Liver (tissue), 9 donors: ENCODE results near the gene TCF12. TPM values are rescaled to one million over a fixed set of nuclear protein-coding genes. Genes with fewer than 3 reads are reported as not detected.

Experiments
- DNase-seq: peaks from one replicate; pipeline ENCODE4 v3.0.0-alpha.2; 2017; ENCODE audit warnings: low spot score
- H3K27ac ChIP-seq, 2 donors: one replicate each; pipeline ENCODE4 v1.7.0; 2013; ENCODE audit warnings: inconsistent platforms in 2 of 2, low read length in 2 of 2, control low read depth in 1 of 2, low read depth in 1 of 2, mild to moderate bottlenecking in 1 of 2
- H3K27me3 ChIP-seq, 4 donors: one replicate each; pipeline versions ENCODE4 v1.6.1 to v1.7.0; 2013; ENCODE audit warnings: low read length in 3 of 4, inconsistent platforms in 1 of 4, mild to moderate bottlenecking in 1 of 4, moderate library complexity in 1 of 4; ENCODE audit not compliant: control insufficient read depth in 4 of 4, insufficient read depth in 4 of 4
- H3K36me3 ChIP-seq, 4 donors: one replicate each; pipeline versions ENCODE4 v1.6.1 to v1.7.0; 2013; ENCODE audit warnings: low read length in 3 of 4, mild to moderate bottlenecking in 3 of 4, low read depth in 1 of 4, moderate library complexity in 1 of 4; ENCODE audit not compliant: control insufficient read depth in 4 of 4, insufficient read depth in 3 of 4
- H3K4me1 ChIP-seq, 4 donors: one replicate each; pipeline versions ENCODE4 v1.6.1 to v1.7.0; 2013; ENCODE audit warnings: low read length in 3 of 4, mild to moderate bottlenecking in 3 of 4, moderate library complexity in 1 of 4; ENCODE audit not compliant: control insufficient read depth in 4 of 4, insufficient read depth in 4 of 4
- H3K4me3 ChIP-seq, 3 donors: one replicate each; pipeline versions ENCODE4 v1.6.1 to v1.7.0; 2013; ENCODE audit warnings: low read length in 3 of 3, control low read depth in 1 of 3, low read depth in 1 of 3, mild to moderate bottlenecking in 1 of 3
- H3K9ac ChIP-seq, 2 donors: one replicate each; pipeline ENCODE4 v1.7.0; 2013; ENCODE audit warnings: low read length in 2 of 2, mild to moderate bottlenecking in 2 of 2, moderate library complexity in 2 of 2, control low read depth in 1 of 2, low read depth in 1 of 2
- H3K9me3 ChIP-seq, 4 donors: one replicate each; pipeline versions ENCODE4 v1.6.1 to v1.7.0; 2013; ENCODE audit warnings: low read length in 3 of 4; ENCODE audit not compliant: control insufficient read depth in 4 of 4
- ATF3 ChIP-seq: IDR thresholded peaks from 2 replicates; pipeline ENCODE4 v1.6.1; 2016; ENCODE audit warnings: antibody characterized with exemption
- CTCF ChIP-seq: fragments of 150-350 bp; IDR thresholded peaks from 2 replicates; pipeline ENCODE4 v1.5.1; 2017; ENCODE audit warnings: improper control_type of control experiment, low read depth, low read length; ENCODE audit not compliant: missing input control
- EGR1 ChIP-seq, 2 donors: IDR thresholded peaks; 2 replicates each; pipeline ENCODE4 v1.6.1; 2016 to 2018; ENCODE audit warnings: antibody characterized with exemption in 2 of 2, low read depth in 2 of 2
- FOXA1 ChIP-seq: IDR thresholded peaks from 2 replicates; pipeline ENCODE4 v1.6.1; 2016; ENCODE audit warnings: antibody characterized with exemption
- FOXA2 ChIP-seq: IDR thresholded peaks from 2 replicates; pipeline ENCODE4 v1.6.1; 2016; ENCODE audit warnings: antibody characterized with exemption
- GABPA ChIP-seq, 2 donors: IDR thresholded peaks in 1 of 2; conservative IDR thresholded peaks in 1 of 2; 2 replicates each; pipeline ENCODE4 v1.6.1; 2016; ENCODE audit warnings: antibody characterized with exemption in 2 of 2, mild to moderate bottlenecking in 1 of 2, moderate library complexity in 1 of 2
- HNF4A ChIP-seq, 2 donors: conservative IDR thresholded peaks; 2 replicates each; pipeline ENCODE4 v1.6.1; 2016; ENCODE audit warnings: antibody characterized with exemption in 2 of 2, mild to moderate bottlenecking in 2 of 2
- HNF4G ChIP-seq: IDR thresholded peaks from 2 replicates; pipeline ENCODE4 v1.6.1; 2016; ENCODE audit warnings: antibody characterized with exemption
- JUND ChIP-seq, 2 donors: IDR thresholded peaks; 2 replicates each; pipeline ENCODE4 v1.6.1; 2016; ENCODE audit warnings: antibody characterized with exemption in 2 of 2
- MAX ChIP-seq: IDR thresholded peaks from 2 replicates; pipeline ENCODE4 v1.6.1; 2016; ENCODE audit warnings: antibody characterized with exemption
- NR2F2 ChIP-seq: IDR thresholded peaks from 2 replicates; pipeline ENCODE4 v1.6.1; 2016; ENCODE audit warnings: antibody characterized with exemption
- RAD21 ChIP-seq, 2 donors: IDR thresholded peaks; 2 replicates each; pipeline ENCODE4 v1.6.1; 2016; ENCODE audit warnings: antibody characterized with exemption in 2 of 2, mild to moderate bottlenecking in 2 of 2
- REST ChIP-seq: IDR thresholded peaks from 2 replicates; pipeline ENCODE4 v1.6.1; 2016; ENCODE audit warnings: antibody characterized with exemption, mild to moderate bottlenecking
- RXRA ChIP-seq, 2 donors: IDR thresholded peaks; 2 replicates each; pipeline ENCODE4 v1.6.1; 2017 to 2018; ENCODE audit warnings: antibody characterized with exemption in 2 of 2, mild to moderate bottlenecking in 1 of 2
- SP1 ChIP-seq: IDR thresholded peaks from 2 replicates; pipeline ENCODE4 v1.6.1; 2018; ENCODE audit warnings: antibody characterized with exemption, mild to moderate bottlenecking
- TAF1 ChIP-seq: conservative IDR thresholded peaks from 2 replicates; pipeline ENCODE4 v1.6.1; 2016; ENCODE audit warnings: antibody characterized with exemption, mild to moderate bottlenecking
- YY1 ChIP-seq: IDR thresholded peaks from 2 replicates; pipeline ENCODE4 v1.6.1; 2016; ENCODE audit warnings: antibody characterized with exemption, mild to moderate bottlenecking
- ZBTB33 ChIP-seq: IDR thresholded peaks from 2 replicates; pipeline ENCODE4 v1.6.1; 2016; ENCODE audit warnings: antibody characterized with exemption
- polyA plus RNA-seq, 2 donors: library from polyadenylated mRNA; stranded (reverse) in 1 of 2; unstranded in 1 of 2; fragments of 200-250 nt in 1 of 2; fragments of >200 nt in 1 of 2; fragmentation: Nextera tagmentation in 1 of 2; extraction: Ambion mirVana in 1 of 2; gene quantifications; one replicate each; pipeline versions ENCODE4 v1.2.1 to v1.2.3, GENCODE V29; 2013 to 2015
- total RNA-seq, 2 donors: library from RNA; depleted of rRNA; stranded (reverse); fragments of >200 nt; gene quantifications; one replicate each; pipeline ENCODE4 v1.2.3, GENCODE V29; 2014
- donor health status: healthy.
- donor health status: healthy.
- donor health status: healthy.
- donor health status: healthy.
- donor health status: healthy.

TCF12 gene
- total and polyA plus RNA-seq, 4 donors: 8.7 to 38.3 (median 22.3) TPM

DNA sequence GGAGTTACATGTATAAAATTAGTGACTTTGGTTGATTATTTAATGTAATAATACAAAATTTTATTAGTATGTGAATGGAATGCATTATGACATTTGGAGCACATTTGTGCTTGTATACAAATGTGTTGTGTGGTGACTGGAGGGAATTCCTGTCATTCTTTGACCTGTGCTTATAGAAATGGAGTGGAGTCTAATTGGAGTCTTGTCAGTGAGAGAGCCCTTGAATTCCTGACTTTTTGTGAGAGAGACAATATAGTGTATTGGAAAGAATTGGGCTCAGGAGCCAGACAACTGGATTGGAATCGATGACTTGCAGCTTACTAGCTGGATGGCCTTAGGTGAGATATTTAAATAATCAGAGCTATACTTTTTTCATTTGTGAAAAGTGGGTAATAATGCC, 9.4 kb downstream of the TCF12 start (continued):
- TF ChIP-seq CTCF: no peak

DNA sequence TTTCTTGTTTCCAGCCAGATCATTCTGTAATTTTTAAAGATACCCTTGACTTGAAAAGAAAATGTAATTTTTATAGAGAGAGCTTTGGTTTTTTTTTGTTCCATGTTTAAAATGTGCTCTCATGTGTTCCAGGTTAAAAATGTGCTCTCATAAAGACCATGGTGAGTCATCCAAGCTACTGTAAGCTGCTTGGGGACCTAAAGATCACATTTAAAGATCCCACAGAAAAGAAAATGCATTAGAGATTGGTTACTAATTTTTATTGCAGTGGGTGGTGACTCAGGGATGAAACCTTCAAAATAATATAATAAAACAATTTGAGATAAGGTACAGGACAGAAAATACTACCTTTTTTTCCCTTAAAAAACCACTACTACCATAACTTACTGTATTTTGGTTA, 11.0 kb downstream of the TCF12 start:
- Histone ChIP-seq H3K4me1 (peaks cover 0 to 11% (median 2%) of the 10 kb centered on the region in 4 donors), H3K9me3 (no peaks in the 10 kb centered on the region), H3K36me3 (peaks cover 0 to 2% (median 0%) of the 10 kb centered on the region in 4 donors), H3K27ac (no peak overlapping the region), H3K27me3 (no peaks in the 10 kb centered on the region), H3K4me3 (no peak overlapping the region), H3K9ac (no peak overlapping the region)
- DNase-seq: no peak
- TF ChIP-seq ATF3 (no peak), RAD21 (IDR thresholded peaks at IDR 0.05) (no peak), MAX (no peak), RXRA (IDR thresholded peaks at IDR 0.05) (no peak), TAF1 (no peak), CTCF (no peak), EGR1 (IDR thresholded peaks at IDR 0.05; ENCODE audit: low read depth in 2 of 2) (no peak), HNF4A (conservative IDR thresholded peaks at IDR 0.05) (no peak), NR2F2 (no peak), FOXA2 (no peak), GABPA (IDR thresholded peaks at IDR 0.05 in 1 of 2, conservative IDR thresholded peaks at IDR 0.05 in 1 of 2) (no peak), FOXA1 (no peak), ZBTB33 (no peak), HNF4G (no peak), SP1 (no peak), JUND (IDR thresholded peaks at IDR 0.05) (no peak), YY1 (no peak), REST (no peak)
